ENCODE measurements around the gene DISP3.

DNA sequence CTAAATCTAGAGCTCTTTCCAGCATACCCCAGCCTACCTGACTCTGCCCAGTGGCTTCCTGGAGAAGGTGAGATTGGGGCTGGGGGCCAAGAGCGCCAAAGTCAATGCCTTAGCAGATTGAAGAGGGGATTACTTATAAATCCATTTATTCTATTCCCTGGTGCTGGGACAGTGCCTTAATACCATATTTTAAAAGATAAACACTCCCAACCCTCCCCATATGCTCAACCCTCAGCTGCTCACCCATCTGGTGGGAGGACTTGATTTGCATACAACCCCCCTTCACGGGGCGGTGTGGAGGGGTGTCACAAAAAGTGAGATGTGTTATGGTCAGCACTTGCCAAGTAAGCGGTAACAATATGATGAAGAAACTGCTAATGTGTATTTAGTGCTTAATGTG lies 3.2 kb upstream of the DISP3 start:
- TF ChIP-seq, protein P1, sequence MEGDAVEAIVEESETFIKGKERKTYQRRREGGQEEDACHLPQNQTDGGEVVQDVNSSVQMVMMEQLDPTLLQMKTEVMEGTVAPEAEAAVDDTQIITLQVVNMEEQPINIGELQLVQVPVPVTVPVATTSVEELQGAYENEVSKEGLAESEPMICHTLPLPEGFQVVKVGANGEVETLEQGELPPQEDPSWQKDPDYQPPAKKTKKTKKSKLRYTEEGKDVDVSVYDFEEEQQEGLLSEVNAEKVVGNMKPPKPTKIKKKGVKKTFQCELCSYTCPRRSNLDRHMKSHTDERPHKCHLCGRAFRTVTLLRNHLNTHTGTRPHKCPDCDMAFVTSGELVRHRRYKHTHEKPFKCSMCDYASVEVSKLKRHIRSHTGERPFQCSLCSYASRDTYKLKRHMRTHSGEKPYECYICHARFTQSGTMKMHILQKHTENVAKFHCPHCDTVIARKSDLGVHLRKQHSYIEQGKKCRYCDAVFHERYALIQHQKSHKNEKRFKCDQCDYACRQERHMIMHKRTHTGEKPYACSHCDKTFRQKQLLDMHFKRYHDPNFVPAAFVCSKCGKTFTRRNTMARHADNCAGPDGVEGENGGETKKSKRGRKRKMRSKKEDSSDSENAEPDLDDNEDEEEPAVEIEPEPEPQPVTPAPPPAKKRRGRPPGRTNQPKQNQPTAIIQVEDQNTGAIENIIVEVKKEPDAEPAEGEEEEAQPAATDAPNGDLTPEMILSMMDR (IDR thresholded peaks at IDR 0.05): no peak
- no peak for TF ChIP-seq POLR2A (IDR thresholded peaks at IDR 0.05)
